ENCODE results near the gene ARSI. TPM values are rescaled to one million over a fixed set of nuclear protein-coding genes. Genes with fewer than 3 reads are reported as not detected.

ARSI gene
- total RNA-seq, 6 donors from 2014 or later = 0.78 to 6.3 (median 2.8) TPM

GRCh38 chr5:150263801-150264621 is 38.7 kb downstream of the ARSI start:
- no peaks in the 10 kb centered on the region for H3K9me3 ChIP-seq
- 53 to 54% methylated on average over 7 to 11 of the region's 11 CpGs for WGBS, 2 donors
- H3K4me3 ChIP-seq = no peak overlapping the region
- ATAC-seq (ENCODE audit: low FRiP score in 2 of 2) (peak in 1 of 2 donors; percentile 46), DNase-seq (peak in 1 of 2 donors; percentile 75)
- no peaks in the 10 kb centered on the region for H3K27me3 ChIP-seq
- H3K36me3 ChIP-seq = no peaks in the 10 kb centered on the region
- H3K27ac ChIP-seq = no peak overlapping the region
- no peak for TF ChIP-seq POLR2AphosphoS5 (IDR thresholded peaks at IDR 0.05)
- TF ChIP-seq CTCF (IDR thresholded peaks at IDR 0.05) = no peak
- TF ChIP-seq EP300 (IDR thresholded peaks at IDR 0.05) = no peak
- H3K4me1 ChIP-seq = peaks cover 0 to 3% (median 1%) of the 10 kb centered on the region in 4 donors

GRCh38 chr5:150263375-150263775 is 39.3 kb downstream of the ARSI start:
- no peak for ATAC-seq (ENCODE audit: low FRiP score in 2 of 2)

GRCh38 chr5:150262502-150262901 is 40.2 kb downstream of the ARSI start:
- no peak for DNase-seq
- WGBS, 2 donors = 86 to 88% methylated on average over 7 of the region's 7 CpGs
- no peaks in the 10 kb centered on the region for H3K9me3 ChIP-seq
- H3K36me3 ChIP-seq = no peaks in the 10 kb centered on the region
- H3K27me3 ChIP-seq = no peaks in the 10 kb centered on the region
- no peak for ATAC-seq (ENCODE audit: low FRiP score in 2 of 2)
- H3K4me1 ChIP-seq = peaks cover 0 to 3% (median 1%) of the 10 kb centered on the region in 4 donors
- no peak overlapping the region for H3K27ac ChIP-seq
- TF ChIP-seq POLR2A (IDR thresholded peaks at IDR 0.05) (no peak), CTCF (IDR thresholded peaks at IDR 0.05) (no peak), EP300 (IDR thresholded peaks at IDR 0.05) (no peak), POLR2AphosphoS5 (IDR thresholded peaks at IDR 0.05) (no peak)
- no peak overlapping the region for H3K4me3 ChIP-seq

More at GRCh38 chr5:150263375-150263775, 39.3 kb downstream of the ARSI start:
- Histone ChIP-seq H3K36me3 (no peaks in the 10 kb centered on the region), H3K4me3 (no peak overlapping the region), H3K27ac (no peak overlapping the region), H3K9me3 (no peaks in the 10 kb centered on the region), H3K4me1 (peaks cover 0 to 3% (median 1%) of the 10 kb centered on the region in 4 donors), H3K27me3 (no peaks in the 10 kb centered on the region)
- no peak for DNase-seq
- 86 to 87% methylated on average over 5 of the region's 5 CpGs for WGBS, 2 donors
- no peak for TF ChIP-seq POLR2A (IDR thresholded peaks at IDR 0.05)

- no peak for TF ChIP-seq EP300 (IDR thresholded peaks at IDR 0.05)
- no peak for TF ChIP-seq CTCF (IDR thresholded peaks at IDR 0.05)
- Histone ChIP-seq H3K27ac (no peak overlapping the region), H3K27me3 (no peaks in the 10 kb centered on the region), H3K4me1 (peaks cover 0 to 3% (median 1%) of the 10 kb centered on the region in 4 donors), H3K9me3 (no peaks in the 10 kb centered on the region), H3K4me3 (no peak overlapping the region), H3K36me3 (no peaks in the 10 kb centered on the region)
- ATAC-seq (ENCODE audit: low FRiP score in 2 of 2) = no peak
- DNase-seq = no peak
- 58% methylated on average over 7 to 8 of the region's 8 CpGs for WGBS, 2 donors
These were observed 41.5 kb downstream of the ARSI start for GRCh38 chr5:150261231-150261630.

GRCh38 chr5:150258130-150258529 is 44.6 kb downstream of the ARSI start:
- no peaks in the 10 kb centered on the region for H3K27me3 ChIP-seq
- H3K9me3 ChIP-seq = no peaks in the 10 kb centered on the region
- H3K4me3 ChIP-seq = no peak overlapping the region
- WGBS, 2 donors = 66 to 70% methylated on average over 5 to 6 of the region's 6 CpGs
- no peak overlapping the region for H3K27ac ChIP-seq
- DNase-seq (no peak), ATAC-seq (ENCODE audit: low FRiP score in 2 of 2) (no peak)
- H3K36me3 ChIP-seq = no peaks in the 10 kb centered on the region
- no peaks in the 10 kb centered on the region for H3K4me1 ChIP-seq
- TF ChIP-seq CTCF (IDR thresholded peaks at IDR 0.05) = no peak
- TF ChIP-seq EP300 (IDR thresholded peaks at IDR 0.05) = no peak
- no peak for TF ChIP-seq POLR2A (IDR thresholded peaks at IDR 0.05)
- TF ChIP-seq POLR2AphosphoS5 (IDR thresholded peaks at IDR 0.05) = no peak

All from upper lobe of left lung (tissue), 6 donors.